Measurements from ENCODE around the gene TMEM52. TPM values are rescaled to one million over a fixed set of nuclear protein-coding genes. Genes with fewer than 3 reads are reported as not detected.

TMEM52 gene
- total RNA-seq, 1 donor from 2014 or later = 0.92 TPM

- DNase-seq (ENCODE audit: low read depth) = no peak
- no peak overlapping the region for H3K4me3 ChIP-seq (ENCODE audit: low read depth, low read length)
- TF ChIP-seq, protein P1, sequence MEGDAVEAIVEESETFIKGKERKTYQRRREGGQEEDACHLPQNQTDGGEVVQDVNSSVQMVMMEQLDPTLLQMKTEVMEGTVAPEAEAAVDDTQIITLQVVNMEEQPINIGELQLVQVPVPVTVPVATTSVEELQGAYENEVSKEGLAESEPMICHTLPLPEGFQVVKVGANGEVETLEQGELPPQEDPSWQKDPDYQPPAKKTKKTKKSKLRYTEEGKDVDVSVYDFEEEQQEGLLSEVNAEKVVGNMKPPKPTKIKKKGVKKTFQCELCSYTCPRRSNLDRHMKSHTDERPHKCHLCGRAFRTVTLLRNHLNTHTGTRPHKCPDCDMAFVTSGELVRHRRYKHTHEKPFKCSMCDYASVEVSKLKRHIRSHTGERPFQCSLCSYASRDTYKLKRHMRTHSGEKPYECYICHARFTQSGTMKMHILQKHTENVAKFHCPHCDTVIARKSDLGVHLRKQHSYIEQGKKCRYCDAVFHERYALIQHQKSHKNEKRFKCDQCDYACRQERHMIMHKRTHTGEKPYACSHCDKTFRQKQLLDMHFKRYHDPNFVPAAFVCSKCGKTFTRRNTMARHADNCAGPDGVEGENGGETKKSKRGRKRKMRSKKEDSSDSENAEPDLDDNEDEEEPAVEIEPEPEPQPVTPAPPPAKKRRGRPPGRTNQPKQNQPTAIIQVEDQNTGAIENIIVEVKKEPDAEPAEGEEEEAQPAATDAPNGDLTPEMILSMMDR (IDR thresholded peaks at IDR 0.05; ENCODE audit: insufficient read depth, low read length, poor library complexity, severe bottlenecking) = no peak
- peaks cover 14% of the 10 kb centered on the region for H3K27me3 ChIP-seq (ENCODE audit: control insufficient read depth, insufficient read depth, low read length)
- no peaks in the 10 kb centered on the region for H3K36me3 ChIP-seq (ENCODE audit: control insufficient read depth, insufficient read depth, low read length)
These were observed 1.1 kb upstream of the TMEM52 start for GRCh38 chr1:1920057-1920607.

GRCh38 chr1:1919304-1920056, 401 bp upstream of the TMEM52 start:
- DNase-seq (ENCODE audit: low read depth) = peak; percentile 83
- H3K4me3 ChIP-seq (ENCODE audit: low read depth, low read length) = peak overlapping the region; percentile 51
- no peaks in the 10 kb centered on the region for H3K36me3 ChIP-seq (ENCODE audit: control insufficient read depth, insufficient read depth, low read length)
- TF ChIP-seq, protein P1 (IDR thresholded peaks at IDR 0.05; ENCODE audit: insufficient read depth, low read length, poor library complexity, severe bottlenecking) = no peak
- peaks cover 13% of the 10 kb centered on the region for H3K27me3 ChIP-seq (ENCODE audit: control insufficient read depth, insufficient read depth, low read length)

- Histone ChIP-seq H3K27me3 (ENCODE audit: control insufficient read depth, insufficient read depth, low read length) (peaks cover 10% of the 10 kb centered on the region), H3K4me3 (ENCODE audit: low read depth, low read length) (peak overlapping the region; percentile 51), H3K36me3 (ENCODE audit: control insufficient read depth, insufficient read depth, low read length) (no peaks in the 10 kb centered on the region)
- DNase-seq (ENCODE audit: low read depth) = no peak
- TF ChIP-seq, protein P1 (IDR thresholded peaks at IDR 0.05; ENCODE audit: insufficient read depth, low read length, poor library complexity, severe bottlenecking) = no peak
These were observed 831 bp downstream of the TMEM52 start for GRCh38 chr1:1917995-1918900.

DNA sequence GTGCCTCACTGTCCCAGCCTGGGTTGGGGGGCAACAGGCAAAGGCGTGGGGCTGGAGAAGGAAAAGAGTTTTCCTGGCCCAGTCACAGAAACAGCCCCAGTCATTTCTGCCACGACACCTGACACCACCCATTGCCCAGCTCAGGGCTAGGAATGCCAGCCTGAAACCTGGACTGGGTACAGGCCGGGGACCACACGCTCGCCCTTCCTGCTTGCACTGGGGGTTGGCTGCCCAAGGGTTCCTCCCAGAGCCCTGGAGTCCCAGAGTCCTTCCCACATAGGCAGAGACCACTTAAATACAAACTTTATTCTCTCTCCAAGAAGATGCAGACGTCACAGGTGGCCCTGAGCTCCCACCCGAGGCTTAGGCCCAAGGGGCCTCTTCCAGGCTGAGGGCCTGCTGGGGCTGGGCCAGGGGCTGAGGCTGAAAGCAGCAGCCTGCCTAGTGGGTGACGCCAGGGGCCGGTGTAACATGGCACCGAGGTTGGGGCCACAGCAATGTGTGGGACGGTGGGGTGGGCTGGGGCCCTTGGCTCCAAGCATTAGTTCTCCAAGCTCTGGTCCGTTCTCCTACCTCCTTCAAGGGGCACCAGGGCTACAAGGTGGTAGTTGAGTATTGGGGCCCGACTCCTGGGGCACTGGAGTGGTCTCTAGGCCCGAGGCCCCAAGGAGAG, 1.6 kb downstream of the TMEM52 start:
- H3K27me3 ChIP-seq (ENCODE audit: control insufficient read depth, insufficient read depth, low read length) = peaks cover 10% of the 10 kb centered on the region
- TF ChIP-seq, protein P1 (IDR thresholded peaks at IDR 0.05; ENCODE audit: insufficient read depth, low read length, poor library complexity, severe bottlenecking) = no peak
- no peak overlapping the region for H3K4me3 ChIP-seq (ENCODE audit: low read depth, low read length)
- no peaks in the 10 kb centered on the region for H3K36me3 ChIP-seq (ENCODE audit: control insufficient read depth, insufficient read depth, low read length)
- DNase-seq (ENCODE audit: low read depth) = no peak

DNA sequence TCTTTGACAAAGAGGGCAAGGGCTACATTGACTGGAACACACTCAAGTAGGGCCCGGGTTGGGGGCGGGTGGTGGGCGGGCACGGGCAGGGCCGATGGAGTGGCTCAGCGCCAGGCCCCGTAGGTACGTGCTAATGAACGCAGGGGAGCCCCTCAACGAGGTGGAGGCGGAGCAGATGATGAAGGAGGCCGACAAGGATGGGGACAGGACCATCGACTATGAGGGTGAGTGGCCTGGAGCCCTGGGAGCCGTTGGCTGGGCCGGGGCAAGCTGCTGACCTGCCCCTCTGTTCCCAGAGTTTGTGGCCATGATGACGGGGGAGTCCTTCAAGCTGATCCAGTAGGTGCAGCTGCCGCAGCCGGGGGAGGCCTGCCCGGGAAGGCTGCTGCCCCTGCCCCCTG, 2.2 kb downstream of the TMEM52 start:
- DNase-seq (ENCODE audit: low read depth) = no peak
- Histone ChIP-seq H3K27me3 (ENCODE audit: control insufficient read depth, insufficient read depth, low read length) (peaks cover 10% of the 10 kb centered on the region), H3K4me3 (ENCODE audit: low read depth, low read length) (no peak overlapping the region), H3K36me3 (ENCODE audit: control insufficient read depth, insufficient read depth, low read length) (no peaks in the 10 kb centered on the region)
- TF ChIP-seq, protein P1 (IDR thresholded peaks at IDR 0.05; ENCODE audit: insufficient read depth, low read length, poor library complexity, severe bottlenecking) = no peak

Measured in kidney epithelial cell (primary cell).